ENCODE data around the gene SESTD1.

- TF ChIP-seq CTCF (conservative IDR thresholded peaks at IDR 0.05; ENCODE audit: low read length) (0 out of 2 replicates have a peak, but pooled peaks have one; percentile 8), EZH2phosphoT487 (IDR thresholded peaks at IDR 0.05; ENCODE audit: borderline replicate concordance) (no peak)
Measured at GRCh38 chr2:179262077-179262660, 2.5 kb downstream of the SESTD1 start.

All from Loucy (cell line).